Nephron (organoid): ENCODE measurements around the gene KATNIP.
A peak's percentile ranks its signal among the peaks of the same experiment; 100 is the strongest.

ENCODE experiments used
- H3K27ac Mint-ChIP-seq, 3 experiments: 2 replicates each; pipeline ENCODE4 v1.8.0; 2020; ENCODE audit warnings: mixed read lengths in 3 of 3, mild to moderate bottlenecking in 2 of 3, moderate library complexity in 1 of 3
- H3K27me3 Mint-ChIP-seq: 2 replicates; pipeline ENCODE4 v1.8.0; 2021; ENCODE audit warnings: low read depth, mild to moderate bottlenecking, moderate library complexity, mixed read lengths
- H3K36me3 Mint-ChIP-seq: 2 replicates; pipeline ENCODE4 v1.8.0; 2020; ENCODE audit warnings: low read depth, mixed read lengths
- H3K4me1 Mint-ChIP-seq: 2 replicates; pipeline ENCODE4 v1.8.0; 2020; ENCODE audit warnings: mixed read lengths
- H3K4me3 Mint-ChIP-seq, 3 experiments: 2 replicates each; pipeline ENCODE4 v1.8.0; 2020; ENCODE audit warnings: mild to moderate bottlenecking in 3 of 3, mixed read lengths in 3 of 3, moderate library complexity in 2 of 3
- H3K9me3 Mint-ChIP-seq: 2 replicates; pipeline ENCODE4 v1.8.0; 2020; ENCODE audit warnings: mixed read lengths
- CTCF ChIP-seq, 3 experiments: fragments of 200-600 bp; sonication (generic); IDR thresholded peaks; one replicate each; pipeline ENCODE4 v1.5.0; 2021; ENCODE audit warnings: antibody characterized with exemption in 3 of 3; ENCODE audit not compliant: unreplicated experiment in 3 of 3

Gene KATNIP

GRCh38 chr16:27518226-27518625 is 31.7 kb upstream of the KATNIP start:
- H3K27ac Mint-ChIP-seq, result peak overlapping the region in 1 of 3 experiments; percentile 43
- peaks cover 75% of the 10 kb centered on the region for H3K36me3 Mint-ChIP-seq
- no peaks in the 10 kb centered on the region for H3K9me3 Mint-ChIP-seq
- H3K27me3 Mint-ChIP-seq, result no peaks in the 10 kb centered on the region
- no peak for TF ChIP-seq CTCF (IDR thresholded peaks at IDR 0.05; ENCODE audit: unreplicated experiment in 3 of 3)
- H3K4me3 Mint-ChIP-seq, result no peak overlapping the region
- H3K4me1 Mint-ChIP-seq, result peaks cover 21% of the 10 kb centered on the region

GRCh38 chr16:27520982-27521673 is 28.8 kb upstream of the KATNIP start:
- TF ChIP-seq CTCF (IDR thresholded peaks at IDR 0.05; ENCODE audit: unreplicated experiment in 3 of 3), result no peak
- no peaks in the 10 kb centered on the region for H3K27me3 Mint-ChIP-seq
- H3K9me3 Mint-ChIP-seq, result no peaks in the 10 kb centered on the region
- no peak overlapping the region for H3K27ac Mint-ChIP-seq
- peaks cover 78% of the 10 kb centered on the region for H3K36me3 Mint-ChIP-seq
- no peak overlapping the region for H3K4me3 Mint-ChIP-seq
- H3K4me1 Mint-ChIP-seq, result peaks cover 21% of the 10 kb centered on the region

- no peak overlapping the region for H3K4me3 Mint-ChIP-seq
- H3K27ac Mint-ChIP-seq, result no peak overlapping the region
- H3K9me3 Mint-ChIP-seq, result no peaks in the 10 kb centered on the region
- TF ChIP-seq CTCF (IDR thresholded peaks at IDR 0.05; ENCODE audit: unreplicated experiment in 3 of 3), result no peak
- H3K27me3 Mint-ChIP-seq, result no peaks in the 10 kb centered on the region
- H3K4me1 Mint-ChIP-seq, result peaks cover 26% of the 10 kb centered on the region
- peaks cover 79% of the 10 kb centered on the region for H3K36me3 Mint-ChIP-seq
Measured at GRCh38 chr16:27522173-27522707, 27.7 kb upstream of the KATNIP start.

GRCh38 chr16:27526180-27526579 is 23.8 kb upstream of the KATNIP start:
- peaks cover 87% of the 10 kb centered on the region for H3K36me3 Mint-ChIP-seq
- H3K27ac Mint-ChIP-seq, result peak overlapping the region in 1 of 3 experiments; percentile 7
- TF ChIP-seq CTCF (IDR thresholded peaks at IDR 0.05; ENCODE audit: unreplicated experiment in 3 of 3), result no peak
- H3K9me3 Mint-ChIP-seq, result no peaks in the 10 kb centered on the region
- H3K4me1 Mint-ChIP-seq, result peaks cover 24% of the 10 kb centered on the region
- H3K27me3 Mint-ChIP-seq, result no peaks in the 10 kb centered on the region
- no peak overlapping the region for H3K4me3 Mint-ChIP-seq

GRCh38 chr16:27528294-27528693 is 21.6 kb upstream of the KATNIP start:
- no peaks in the 10 kb centered on the region for H3K9me3 Mint-ChIP-seq
- no peak overlapping the region for H3K4me3 Mint-ChIP-seq
- peaks cover 85% of the 10 kb centered on the region for H3K36me3 Mint-ChIP-seq
- H3K27me3 Mint-ChIP-seq, result no peaks in the 10 kb centered on the region
- peaks cover 31% of the 10 kb centered on the region for H3K4me1 Mint-ChIP-seq
- TF ChIP-seq CTCF (IDR thresholded peaks at IDR 0.05; ENCODE audit: unreplicated experiment in 3 of 3), result no peak
- no peak overlapping the region for H3K27ac Mint-ChIP-seq

- peaks cover 32% of the 10 kb centered on the region for H3K4me1 Mint-ChIP-seq
- no peaks in the 10 kb centered on the region for H3K9me3 Mint-ChIP-seq
- H3K27ac Mint-ChIP-seq, result no peak overlapping the region
- TF ChIP-seq CTCF (IDR thresholded peaks at IDR 0.05; ENCODE audit: unreplicated experiment in 3 of 3), result no peak
- H3K36me3 Mint-ChIP-seq, result peaks cover 84% of the 10 kb centered on the region
- no peak overlapping the region for H3K4me3 Mint-ChIP-seq
- no peaks in the 10 kb centered on the region for H3K27me3 Mint-ChIP-seq
Measured at GRCh38 chr16:27529962-27530361, 20.0 kb upstream of the KATNIP start.
